NCI-H748 (cell line): ENCODE data around the gene PPP1R37.

ENCODE experiments used
- DNase-seq: peaks from one replicate; lab custom pipeline; 2025; ENCODE audit not compliant: unreplicated experiment; lab: John Stamatoyannopoulos, UW

The PPP1R37 gene

DNA sequence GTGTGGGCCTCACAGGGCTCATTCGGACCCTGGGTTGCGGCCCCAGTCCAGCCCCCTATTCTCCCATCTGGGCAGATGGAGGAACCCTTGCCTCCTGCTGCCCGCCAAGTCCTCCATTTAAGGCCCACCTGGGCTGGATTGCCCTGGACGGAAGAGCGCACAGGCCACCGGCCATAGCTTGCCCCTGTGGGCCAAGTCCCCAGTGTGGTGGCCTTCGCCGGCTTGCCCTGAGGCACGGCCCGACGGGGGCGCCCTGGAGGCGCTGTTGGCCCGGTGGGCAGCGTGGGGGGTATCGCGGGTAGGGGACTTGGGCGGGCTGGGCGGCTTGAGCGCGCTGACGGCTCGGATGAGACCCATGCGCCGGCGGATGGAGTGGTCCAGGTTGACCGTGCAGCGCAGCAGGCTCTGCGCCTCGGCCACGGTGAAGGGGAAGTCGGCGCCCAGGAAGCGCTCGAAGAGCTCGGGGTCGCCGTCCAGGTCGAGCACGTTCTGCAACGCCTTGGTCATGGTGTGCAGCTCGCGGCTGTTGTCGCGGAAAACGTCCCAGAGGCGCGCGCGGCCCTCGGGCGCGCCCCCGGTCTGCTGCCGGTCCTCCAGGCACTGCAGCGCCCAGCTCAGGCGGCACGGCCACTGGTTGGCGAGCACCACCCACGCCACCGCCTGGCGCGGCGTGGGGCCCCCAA is 59.0 kb downstream of the PPP1R37 start:
- no peak for DNase-seq

DNA sequence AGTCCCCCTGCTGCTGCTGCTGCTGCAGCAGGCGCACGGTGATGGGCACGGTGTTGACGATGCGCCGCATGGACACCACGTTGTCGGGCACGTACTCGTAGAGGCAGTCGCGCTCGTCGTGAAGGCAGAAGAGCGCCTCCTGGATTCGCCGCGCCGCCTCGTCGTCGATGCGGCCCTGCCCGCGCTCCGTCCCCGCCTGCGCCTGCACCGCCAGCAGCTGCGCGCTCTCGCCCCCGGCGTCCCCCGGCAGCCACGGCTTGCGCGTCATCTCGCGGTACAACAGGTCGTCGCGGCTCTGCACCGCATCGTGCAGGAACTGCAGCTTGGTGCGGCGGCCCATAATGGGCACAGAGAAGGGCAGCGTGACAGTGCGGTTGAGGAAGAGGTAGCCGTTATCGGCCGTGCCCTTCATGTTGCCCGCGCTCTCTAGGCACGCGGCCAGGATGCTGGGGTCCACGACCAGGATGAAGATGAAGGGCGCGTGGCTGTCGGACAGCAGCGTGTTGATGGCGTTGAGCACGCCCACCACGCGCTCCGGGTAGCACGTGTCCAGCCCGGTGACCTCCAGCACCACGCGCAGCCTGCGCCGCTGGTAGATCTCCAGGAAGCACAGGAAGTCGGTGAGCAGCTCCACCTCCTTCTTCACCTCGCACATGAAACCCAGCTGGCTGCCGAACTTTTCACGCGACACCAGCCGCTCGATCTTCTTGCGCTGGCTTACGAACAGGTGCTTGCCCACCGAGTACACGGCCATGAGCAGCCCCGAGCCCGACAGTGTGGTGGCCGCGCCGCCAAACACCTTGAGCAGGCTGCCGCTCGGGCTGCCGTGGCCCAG is 59.7 kb downstream of the PPP1R37 start:
- DNase-seq, result no peak

DNA sequence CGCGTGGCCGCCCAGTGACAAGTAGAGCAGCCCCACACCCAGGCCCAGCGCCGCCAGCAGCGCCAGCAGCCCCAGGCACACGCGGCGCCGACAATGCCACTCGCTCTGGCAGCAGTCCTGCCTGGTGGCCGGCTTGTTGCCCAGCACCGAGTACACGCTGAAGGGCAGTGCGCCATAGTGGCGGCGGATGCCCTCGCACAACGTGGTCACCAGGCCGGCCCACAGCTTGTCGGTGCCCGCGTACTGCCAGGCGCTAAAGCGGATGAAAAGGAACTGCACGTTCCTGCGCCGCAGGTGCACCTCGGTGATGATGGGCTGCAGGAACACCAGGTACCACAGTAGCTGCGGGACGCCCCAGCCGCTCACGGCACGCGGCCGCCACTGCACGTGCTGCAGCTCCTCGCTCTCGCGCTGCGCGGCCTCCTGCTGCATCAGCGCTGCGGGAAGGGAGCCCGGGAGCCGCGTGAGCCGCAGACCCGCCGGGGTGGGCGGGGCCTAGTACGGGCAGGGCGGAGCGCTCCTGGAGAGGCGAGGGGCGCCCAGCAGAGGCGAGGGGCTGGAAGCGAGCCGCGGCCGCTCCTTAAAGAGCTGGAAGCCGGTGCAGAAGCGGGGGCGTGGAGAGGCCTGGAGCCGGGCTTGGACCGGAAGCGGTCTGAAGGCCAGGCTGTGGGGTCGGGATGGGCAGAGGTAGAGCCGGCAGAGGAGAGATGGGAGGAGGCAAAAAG is 60.5 kb downstream of the PPP1R37 start:
- DNase-seq, result no peak

DNA sequence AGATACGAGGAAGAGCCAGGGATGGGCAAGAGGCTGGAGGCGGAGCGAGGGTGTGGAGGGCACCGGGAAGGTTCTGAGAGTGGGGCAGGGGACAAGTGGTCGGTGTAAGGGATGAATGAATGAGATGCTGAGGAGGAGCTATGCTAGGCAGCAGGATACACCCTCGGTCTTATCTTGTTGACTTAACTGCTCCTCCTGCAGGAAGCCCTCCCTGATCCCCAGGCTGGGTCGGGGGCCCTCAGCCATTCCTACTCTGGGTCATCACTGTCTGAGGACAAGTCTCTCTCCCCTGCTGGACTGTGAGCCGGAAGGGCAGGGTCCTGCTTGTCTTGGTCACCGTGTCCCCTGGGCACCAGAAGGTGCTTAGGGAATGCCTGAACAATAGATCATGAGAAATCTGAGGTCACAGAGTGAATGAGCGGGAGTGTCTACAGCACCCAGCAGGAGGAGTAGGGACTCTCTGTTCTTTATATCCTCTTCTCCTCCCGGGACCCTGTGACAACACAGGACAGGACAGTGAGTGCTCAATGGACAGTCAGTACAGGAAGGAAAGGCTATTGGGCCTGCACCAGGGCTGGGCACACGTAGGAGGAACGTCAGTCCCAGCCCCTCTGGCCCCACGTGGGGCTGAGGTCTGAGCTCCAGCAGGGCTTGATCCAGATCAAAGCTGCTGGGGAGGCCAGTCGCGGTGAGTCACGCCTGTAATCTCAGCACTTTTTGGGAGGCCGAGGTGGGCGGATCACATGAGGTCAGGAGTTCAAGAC is 61.3 kb downstream of the PPP1R37 start:
- DNase-seq, result no peak

DNA sequence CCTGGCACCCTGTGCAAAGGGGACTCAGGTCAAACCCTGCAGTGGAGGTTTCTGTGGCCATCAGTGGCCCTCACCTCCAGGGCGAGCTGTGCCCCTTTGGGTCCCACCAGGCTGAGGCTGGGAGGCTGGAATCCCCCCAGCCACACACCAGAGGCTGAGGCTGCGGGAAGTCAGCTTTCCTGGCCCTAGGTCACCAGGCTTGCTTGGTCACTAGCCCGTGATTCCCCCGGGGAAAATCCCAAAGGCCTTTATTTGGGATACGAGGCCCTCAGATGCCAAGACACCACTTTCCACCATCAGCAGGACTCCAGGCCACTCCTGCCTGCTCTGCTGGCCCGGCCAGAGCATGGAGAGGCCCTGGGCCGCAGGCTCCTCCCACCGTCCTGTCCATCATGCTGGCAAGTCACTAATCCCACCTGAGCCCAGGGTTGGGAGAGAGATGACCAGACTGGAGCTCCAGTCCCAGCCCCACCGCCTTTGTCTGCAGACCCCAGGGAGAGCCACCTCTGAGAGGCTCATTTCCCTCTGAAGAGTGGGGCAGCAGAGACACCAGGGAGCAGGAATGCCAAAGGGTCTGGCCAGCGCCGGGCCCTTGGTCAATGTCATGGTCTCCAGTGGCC is 63.1 kb downstream of the PPP1R37 start:
- no peak for DNase-seq

DNA sequence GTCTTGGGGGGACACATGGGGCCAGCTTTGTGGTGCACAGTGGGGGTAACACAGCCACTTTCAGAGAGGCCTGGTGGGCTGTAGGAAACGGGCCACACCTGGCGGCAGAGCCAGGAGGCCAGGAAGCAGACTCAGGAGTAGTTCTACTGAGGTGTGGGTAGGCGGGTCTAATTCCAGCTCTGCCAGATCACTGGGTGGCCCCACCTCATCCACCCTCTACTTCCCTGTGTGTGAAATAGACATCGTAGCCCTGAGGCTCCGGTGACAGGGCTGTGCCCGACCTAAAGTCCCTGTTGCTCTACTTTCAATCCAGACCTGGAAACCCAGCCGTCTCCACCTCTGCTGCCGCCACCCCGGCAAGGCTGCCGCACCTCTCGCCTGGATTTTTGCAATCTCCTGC is 63.8 kb downstream of the PPP1R37 start:
- no peak for DNase-seq

DNA sequence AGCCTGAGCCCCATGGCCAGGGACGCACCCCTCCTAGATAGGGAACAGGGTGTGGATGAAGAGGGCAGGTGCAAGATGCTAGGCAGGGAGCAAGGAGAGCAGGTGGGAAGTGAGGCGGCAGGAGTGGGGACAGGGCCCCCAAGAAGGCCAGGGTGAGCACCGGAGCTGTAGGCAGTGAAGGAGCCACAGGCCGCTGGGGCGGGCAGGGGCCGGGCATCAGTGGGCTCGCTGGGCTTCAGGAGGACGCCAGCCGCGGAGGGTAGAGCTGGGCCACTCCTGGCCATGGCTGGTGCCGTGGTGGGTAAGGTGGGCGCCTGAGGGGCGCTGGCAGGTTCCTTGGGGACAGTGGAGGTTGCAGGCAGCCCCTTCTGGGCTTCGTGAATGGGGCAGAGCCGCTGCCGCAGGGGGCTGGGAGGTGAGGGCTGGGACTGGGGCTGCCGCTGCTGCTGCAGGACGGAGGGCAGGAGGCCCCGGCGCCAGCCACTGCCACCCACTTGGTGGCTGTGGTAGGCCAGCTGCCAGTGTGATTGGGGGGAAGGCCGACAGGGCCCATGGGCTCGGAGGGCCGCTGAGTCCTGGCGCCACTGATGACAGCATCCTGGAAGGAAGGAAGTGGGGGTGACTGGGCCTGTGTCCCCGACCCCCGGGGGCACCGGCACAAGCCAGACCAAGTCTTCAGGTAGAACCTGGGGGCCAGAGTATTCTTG is 65.7 kb downstream of the PPP1R37 start:
- no peak for DNase-seq

DNA sequence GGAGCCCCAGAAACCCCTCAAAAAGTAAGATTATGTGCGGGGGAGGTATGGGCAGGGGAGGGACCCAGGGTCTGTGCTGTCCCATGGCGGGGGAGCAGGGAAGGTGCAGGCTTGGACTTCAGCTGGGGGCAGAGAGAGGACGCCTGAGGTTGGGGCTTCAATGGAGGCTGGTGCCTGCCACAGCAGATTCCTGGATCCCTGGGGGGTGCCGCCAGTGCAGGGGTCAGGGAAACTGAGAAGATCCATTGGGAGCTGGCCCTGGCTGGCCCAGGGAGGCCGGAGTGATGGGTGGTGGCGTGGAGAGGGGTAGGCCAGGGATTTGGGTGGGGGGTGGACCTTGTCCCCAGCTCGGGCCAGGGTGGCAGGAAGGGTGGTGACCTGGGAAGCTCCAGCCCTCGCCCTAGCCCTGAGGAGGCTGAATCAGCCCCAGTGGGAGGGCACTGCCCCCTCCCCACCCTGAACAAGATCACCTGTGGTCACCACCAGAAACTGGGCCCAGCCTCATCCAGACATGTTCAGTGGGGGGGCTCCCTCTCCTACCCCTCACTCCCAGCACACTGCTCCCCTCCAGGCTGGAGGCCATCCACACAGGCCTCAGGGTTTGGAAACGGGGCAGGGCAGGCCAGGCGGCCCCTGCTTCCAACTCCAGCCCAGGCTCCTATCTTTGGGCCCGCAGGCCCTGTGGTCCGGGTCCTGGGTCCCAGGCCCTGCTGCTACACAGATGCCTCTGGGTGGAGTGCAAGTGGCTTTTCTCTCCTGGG is 66.4 kb downstream of the PPP1R37 start:
- DNase-seq, result no peak

DNA sequence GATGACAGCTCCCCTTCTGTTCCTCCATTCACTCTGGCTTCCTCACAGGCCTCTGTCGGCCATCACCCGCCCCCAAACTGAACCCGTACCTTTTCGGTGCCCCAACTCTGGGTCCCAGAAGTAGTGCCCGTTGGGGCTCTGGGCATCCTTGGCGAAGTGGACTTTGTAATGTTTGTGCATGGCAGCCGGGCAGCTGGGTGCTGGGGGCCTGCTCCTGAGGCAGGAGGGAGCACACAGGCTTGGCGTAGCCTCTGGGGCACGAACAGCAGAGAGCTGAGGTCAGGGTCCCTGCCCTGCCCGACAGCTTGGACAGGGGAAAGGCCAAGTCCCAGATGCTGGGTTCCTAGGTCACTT is 67.0 kb downstream of the PPP1R37 start:
- DNase-seq, result no peak

DNA sequence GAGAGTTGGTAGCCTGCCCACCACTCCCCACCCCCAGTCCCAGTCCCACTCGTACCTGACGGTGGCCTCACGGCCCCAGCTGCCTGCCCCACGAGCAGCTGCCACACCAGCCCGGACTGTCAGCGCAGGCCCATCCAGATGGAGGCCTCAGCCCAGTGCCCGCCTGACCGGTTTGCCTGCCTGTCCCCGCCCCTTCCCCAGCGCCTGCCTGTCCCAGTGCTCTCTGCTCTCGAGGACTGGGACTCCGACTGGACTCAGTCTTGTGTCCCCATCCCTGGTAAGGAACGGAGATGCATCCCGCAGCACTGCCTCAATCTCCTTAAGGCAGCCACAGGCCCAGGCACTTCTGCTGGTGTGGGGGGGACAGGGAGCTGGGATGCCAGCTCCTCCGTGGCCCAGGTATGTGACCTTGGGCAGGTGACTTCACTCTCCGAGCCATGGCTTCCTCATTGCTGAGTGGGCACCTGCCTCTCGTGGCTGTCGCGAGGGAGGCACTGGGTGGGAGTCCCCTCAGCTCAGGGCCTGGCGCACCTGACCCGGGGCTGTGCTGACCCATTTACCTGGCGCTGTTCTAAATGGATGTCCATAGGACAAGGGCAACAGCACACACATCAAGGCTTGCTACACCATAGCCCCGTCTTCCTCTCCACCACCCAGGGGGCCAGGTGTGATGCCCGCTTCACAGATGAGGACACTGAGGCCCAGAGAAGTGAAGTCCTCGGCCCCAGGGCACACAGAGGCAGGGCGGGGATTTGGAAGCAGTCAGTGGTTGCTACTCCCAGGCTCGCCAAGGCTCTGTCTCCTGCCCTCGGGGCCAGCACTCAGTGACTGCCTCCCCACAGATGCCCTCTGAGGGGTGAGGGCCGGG is 68.1 kb downstream of the PPP1R37 start, which contains the start of gene NKPD1:
Gene NKPD1, minus strand, starts transcription at position 113 of the 868 bp plus-strand sequence. CDS start 832 bp downstream, outside the sequence.
- DNase-seq, result peak; percentile 38

DNA sequence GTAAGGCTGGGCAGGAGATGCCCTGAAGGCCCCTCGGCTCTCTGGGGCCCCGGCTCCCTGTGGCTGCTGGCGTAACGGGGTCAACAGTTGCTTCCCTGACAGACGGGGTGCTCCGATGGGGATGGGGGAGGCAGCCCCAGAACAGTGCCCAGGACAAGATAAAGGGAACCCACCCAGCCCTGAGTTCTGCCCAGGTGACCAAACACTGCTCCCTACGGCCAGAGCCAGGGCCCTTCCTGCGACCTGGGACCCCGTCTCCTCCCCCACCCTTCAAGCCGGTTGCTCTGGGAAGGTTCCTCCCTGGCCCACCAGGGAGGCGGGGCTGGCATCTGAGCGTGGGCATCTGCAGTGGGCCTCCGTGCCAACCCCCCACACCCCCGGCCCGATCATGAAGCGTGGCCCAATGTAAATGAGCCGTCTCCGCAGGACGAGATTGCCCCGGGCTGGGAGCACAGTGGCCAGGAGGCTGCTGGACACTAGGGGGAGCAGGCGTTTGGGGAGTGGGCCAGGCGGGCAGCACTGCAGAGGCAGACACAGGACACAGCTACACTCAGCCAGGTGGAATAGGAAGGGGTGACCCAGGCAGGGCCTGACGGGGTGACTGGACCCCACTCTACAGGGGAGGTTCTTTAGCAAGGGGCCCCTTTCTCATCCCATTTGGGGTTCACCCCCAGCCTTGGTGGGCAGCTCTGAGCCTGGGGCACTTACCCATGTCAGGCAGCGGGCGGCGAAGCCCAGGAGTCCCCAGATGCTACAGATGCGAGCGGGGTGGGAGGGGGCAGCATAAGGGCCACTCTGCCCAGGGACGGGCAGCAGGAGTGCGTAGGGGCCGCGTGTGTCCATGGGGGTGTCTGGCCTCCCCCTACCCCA is 69.0 kb downstream of the PPP1R37 start:
- peak; percentile 28 for DNase-seq

DNA sequence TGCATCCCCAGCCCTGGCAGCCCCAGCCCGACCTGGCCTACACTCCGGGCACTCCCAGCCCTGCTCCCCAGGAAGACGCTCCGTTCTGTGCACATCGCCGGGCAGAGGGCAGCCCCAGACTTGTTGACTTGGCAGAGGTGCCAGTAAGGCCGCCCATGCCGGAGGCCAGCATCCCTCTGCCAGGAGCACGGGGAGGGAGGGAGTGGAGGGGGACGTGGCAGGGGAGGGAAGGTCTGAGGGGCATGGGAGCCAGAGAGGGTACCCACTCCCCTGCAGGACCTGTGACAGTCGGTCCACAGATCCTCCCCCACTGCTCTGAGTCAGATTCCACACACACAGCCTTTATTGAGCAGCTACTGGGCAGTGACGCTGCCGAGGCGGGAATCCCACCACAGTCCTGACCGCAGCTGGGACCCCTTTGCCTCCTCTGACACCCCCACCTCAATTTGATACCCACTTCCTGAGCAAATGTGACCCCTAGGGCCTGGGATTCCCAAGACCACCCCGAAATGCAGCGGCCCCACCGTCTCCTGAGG is 69.7 kb downstream of the PPP1R37 start:
- no peak for DNase-seq

DNA sequence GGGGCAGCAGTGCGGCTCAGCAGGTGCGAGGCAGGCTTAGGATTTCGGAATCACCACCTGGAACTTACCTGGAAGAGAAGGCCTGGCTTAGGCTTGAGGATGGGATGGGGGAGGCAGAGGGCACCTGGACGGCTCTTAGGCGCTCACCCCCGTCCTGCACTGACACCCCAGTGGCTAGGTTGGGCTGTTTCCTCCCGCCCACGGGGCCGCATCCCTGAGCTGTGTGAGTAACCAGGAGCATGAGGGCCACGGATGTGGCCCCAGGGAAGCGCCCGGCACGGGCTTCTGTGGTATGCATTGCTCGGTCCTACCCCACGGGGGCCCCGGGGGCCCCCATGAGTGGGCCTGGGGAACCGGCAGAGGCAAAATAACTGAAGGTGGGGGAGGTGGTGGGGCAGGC is 70.2 kb downstream of the PPP1R37 start:
- DNase-seq, result no peak

DNA sequence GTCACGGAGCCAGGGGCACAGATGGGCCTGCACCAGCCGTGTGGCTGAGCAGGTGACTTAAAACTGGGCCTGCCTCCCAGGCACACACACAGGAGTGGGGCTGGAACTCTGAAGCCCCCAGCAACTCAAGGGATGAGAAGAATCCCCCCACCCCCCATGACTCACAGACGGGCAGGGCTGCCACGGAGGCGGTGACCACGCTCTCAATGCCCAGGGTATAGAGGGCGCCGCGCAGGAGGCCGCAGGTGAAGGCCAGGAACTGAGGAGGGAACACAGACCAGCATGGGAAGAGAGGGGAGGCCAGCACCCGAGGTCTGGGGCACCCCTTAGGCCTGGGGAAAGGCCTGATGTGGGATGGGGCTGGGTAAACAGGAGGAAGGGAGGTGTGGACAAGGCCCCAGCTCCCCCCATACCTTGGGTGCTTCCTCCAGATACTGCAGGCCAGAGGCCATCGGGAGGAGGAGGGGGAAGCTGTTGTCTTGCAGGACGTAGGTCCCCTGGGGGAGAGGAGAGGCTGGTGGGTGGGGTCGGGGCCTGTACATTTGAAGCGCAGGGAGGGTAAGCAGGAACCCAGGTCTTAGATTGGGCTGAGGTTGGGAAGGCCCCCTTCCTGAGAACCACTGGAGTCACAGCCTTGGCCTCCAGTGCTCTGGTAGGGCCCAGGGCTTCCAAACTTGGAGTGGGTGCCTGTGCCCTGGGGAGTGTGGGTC is 70.9 kb downstream of the PPP1R37 start:
- no peak for DNase-seq

DNA sequence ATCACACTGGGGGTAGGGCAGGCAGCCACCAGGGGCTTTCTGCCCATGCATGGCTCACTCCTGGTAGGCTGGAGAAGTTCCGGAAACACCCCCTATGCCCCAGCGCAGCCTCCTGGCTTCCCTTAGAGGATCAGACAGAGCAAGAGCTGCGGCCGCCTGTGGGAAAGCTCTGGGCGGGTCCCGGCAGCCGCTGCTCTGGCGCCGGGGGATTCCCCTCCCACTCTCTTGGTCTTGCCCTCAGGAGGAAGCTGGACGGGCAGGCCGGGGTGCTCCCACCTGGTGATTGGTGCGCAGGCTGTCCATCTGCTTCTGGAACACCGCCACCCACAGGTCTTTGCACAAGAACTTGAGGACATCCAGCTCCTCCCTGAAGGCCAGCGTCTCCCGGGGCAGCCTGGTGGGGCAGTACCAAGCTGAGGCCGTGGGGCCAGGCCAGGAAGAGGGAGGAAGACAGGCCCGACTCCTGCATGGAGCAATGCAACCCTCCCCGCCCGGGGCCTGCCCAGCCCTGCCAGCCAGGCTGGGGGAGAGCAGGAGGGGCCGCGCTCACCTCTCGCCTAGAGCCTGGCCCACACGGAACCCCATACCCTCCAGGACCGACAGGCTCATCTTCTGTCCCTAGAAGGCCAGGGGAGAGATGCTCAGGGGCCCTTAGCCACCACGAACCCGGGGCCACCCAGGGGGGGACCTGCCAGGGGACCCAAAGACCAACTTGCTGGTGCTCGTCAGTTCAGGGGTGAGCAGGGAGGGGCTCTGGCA is 71.8 kb downstream of the PPP1R37 start:
- DNase-seq, result no peak

DNA sequence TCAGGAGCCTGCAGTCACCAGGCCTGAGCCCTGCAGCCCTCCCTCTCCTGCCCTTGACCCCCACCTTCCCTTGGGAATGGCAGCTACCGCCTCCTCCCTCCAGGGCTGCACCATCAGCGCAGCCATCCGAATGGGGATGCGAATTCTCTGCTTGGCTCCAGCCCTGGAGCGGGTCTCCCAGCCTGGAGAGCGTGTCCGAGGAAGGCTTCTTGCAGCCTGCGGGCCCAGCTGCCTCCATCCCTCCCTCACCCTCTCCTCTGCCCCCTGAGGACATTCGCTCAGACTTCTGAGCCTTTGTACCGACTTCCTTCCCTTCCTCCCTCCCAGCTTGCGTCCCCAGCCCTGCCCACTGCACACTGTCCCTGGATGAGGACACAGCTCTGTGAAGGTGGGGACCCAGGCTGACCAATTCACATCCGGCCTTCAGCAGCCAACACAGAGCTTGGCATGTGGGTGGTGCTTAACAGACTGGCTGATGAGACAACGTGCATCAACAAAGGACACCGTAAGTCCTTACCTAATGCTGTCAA is 73.8 kb downstream of the PPP1R37 start:
- DNase-seq, result no peak
